Posterior vena cava (tissue), 2 donors: ENCODE measurements around the gene POU6F2. TPM values are rescaled to one million over a fixed set of nuclear protein-coding genes. Genes with fewer than 3 reads are reported as not detected.
"Not testable (repeated sequence)": the region's sequence is repeated elsewhere in the genome, so short reads cannot be mapped to it uniquely, and the experiment has no call there.

Source experiments
- DNase-seq: peaks from one replicate; pipeline ENCODE4 v3.0.0-alpha.2; 2020; ENCODE audit warnings: low spot score
- intact Hi-C, 2 donors: fragments of 100-400 bp; cut with DNase I; formaldehyde crosslinking; loops; one replicate each; pipeline versions ENCODE4 v1.14.1 to v1.14.2; 2022 to 2023
- long read RNA-seq, 2 donors: library from polyadenylated mRNA; unstranded; transcript quantifications; one replicate each; pipeline ENCODE4 v2.0.0, GENCODE V29; 2020 to 2021
- total RNA-seq, 2 donors: library from RNA; stranded (reverse); fragmentation: NEBNext Ultra II Directional; extraction: Animal tissue kit (Norgen Biotek cat#: 25700); gene quantifications; one replicate each; pipeline ENCODE4 v1.2.1, GENCODE V29; 2021
- donor health status: DM: yes; HTN: yes; CAD: no.
- donor health status: DM: yes; HTN: yes; CAD: no.

The POU6F2 gene
- under 1 TPM; 0.19 to 0.69 TPM for total RNA-seq
- long read RNA-seq, donor 1, partial matches to known transcripts: 0 of 1 reads
- long read RNA-seq, donor 1, other reads (novel, unspliced or antisense): 1 of 1 reads
- long read RNA-seq, donor 2: 0 reads

GRCh38 chr7:38977685-38978084 lies at the start of gene POU6F2:
Gene POU6F2, plus strand, starts transcription at chr7:38977909. Its CDS starts 45 bp downstream, at chr7:38977954.
- no peak for DNase-seq
- intact Hi-C loops: no loop called here

DNA sequence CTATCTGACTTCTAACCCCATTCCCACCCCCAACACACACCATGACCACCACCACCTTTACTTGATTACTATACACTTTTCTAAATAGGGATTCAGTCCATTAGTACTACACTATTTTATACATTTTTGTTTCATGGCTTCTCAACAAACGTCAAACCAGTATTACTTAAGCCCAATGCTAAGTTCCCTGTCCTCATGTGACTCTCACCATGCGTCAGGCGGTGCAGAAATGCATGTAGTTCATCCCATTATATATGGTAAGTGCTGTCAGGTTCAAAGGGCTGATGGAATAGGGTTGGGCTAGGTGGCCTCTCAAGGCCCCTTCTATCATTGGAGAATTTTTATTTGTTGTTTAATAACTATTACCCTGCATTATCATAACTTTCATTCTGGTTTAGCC lies 49.2 kb upstream of the POU6F2 start:
- no peak for DNase-seq

DNA sequence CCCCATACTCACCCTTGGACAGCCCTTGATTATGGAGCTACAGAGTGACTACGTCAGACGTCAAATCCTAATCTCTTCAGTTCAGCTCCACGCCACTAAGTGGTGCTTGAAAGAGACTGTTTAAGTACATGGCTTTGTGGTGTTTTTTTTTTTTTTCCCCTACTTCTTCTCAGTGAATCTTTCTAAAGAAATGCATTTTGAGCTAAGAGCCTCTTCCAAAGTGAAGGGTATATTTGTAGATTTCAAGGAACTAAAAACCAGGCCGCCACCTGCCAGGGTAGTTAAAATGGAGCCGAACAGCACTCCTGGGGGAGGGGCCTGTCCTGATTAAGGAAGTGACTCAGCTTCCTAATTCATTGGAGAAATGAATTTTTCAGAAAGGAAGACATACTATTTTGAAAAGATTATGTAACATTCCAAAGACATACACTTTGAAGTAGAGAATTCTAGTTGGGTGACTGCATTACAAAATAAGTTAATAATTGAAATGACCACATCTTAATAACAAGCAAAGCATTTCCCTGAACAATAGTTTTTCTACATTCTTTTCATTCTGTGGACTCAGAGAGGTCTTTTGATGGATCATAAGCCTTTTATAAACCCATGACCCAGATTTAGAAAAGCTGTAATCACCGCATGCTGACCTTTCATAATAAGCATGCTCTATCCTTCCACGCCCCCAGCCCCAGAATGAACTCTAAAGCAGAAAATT lies 48.1 kb upstream of the POU6F2 start:
- no peak for DNase-seq
- intact Hi-C loops: loop anchor here in 1 of 2 donors (10.0 kb wide), 1 partner anchor 535 kb away; no protein-coding TSS in a partner anchor

More for the DNA sequence above, 49.2 kb upstream of the POU6F2 start:
- intact Hi-C loops: no loop called here

GRCh38 chr7:38932509-38933168 lies 45.1 kb upstream of the POU6F2 start:
- intact Hi-C loops: loop anchor here in 1 of 2 donors (10.0 kb wide), 1 partner anchor 532 kb away; no protein-coding TSS in a partner anchor
- DNase-seq: no peak

- intact Hi-C loops: loop anchor here in 1 of 2 donors (10.0 kb wide), 1 partner anchor 531 kb away; no protein-coding TSS in a partner anchor
- no peak for DNase-seq
These were observed 43.7 kb upstream of the POU6F2 start for GRCh38 chr7:38934051-38934450.

- DNase-seq: no peak
- intact Hi-C loops: loop anchor here in 1 of 2 donors (10.0 kb wide), 1 partner anchor 530 kb away; no protein-coding TSS in a partner anchor
These were observed 43.2 kb upstream of the POU6F2 start for GRCh38 chr7:38934536-38934935.

DNA sequence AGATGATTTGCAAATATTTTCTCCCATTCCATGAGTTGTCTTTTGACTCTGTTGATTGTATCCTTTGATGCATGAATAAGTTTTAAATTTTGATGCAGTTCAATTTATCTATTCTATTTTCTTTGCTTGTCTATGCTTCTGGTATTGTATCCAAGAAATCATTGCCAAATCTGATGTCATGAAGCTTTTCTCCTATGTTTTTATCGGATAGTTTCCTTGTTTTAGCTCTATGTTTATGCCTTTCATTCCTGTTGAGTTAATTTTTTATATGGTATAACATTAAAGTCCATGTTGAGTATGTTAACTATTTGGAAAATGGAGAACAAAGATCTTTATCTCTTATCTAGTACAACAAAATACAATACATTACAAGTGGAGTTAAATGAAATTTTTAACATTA lies 41.1 kb upstream of the POU6F2 start:
- no peak for DNase-seq
- intact Hi-C loops: loop anchor here in 1 of 2 donors (10.0 kb wide), 1 partner anchor 528 kb away; no protein-coding TSS in a partner anchor

GRCh38 chr7:38938001-38938485 lies 39.7 kb upstream of the POU6F2 start:
- DNase-seq: no peak
- intact Hi-C loops: loop anchor here in 1 of 2 donors (10.0 kb wide), 1 partner anchor 527 kb away; no protein-coding TSS in a partner anchor

DNA sequence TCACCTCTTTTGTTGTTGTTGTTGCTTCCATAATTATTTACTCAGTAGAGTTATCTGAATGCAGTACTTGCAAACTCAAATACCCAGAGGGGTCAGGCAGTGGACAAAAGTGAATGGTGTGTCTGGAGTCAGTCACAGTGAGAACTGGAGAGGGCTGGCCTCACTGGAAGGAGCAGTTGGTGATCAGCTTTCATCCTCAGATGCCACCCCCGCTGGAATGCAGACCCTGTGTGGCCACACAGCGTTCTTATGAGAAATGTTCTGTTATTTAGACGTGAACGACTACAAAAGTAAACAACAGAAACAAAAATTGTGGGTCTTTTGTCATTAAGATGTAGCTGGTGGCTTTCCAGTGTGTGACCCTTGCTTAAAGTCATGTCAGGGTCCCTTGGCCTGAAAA lies 39.1 kb upstream of the POU6F2 start:
- intact Hi-C loops: loop anchor here in 1 of 2 donors (10.0 kb wide), 1 partner anchor 526 kb away; no protein-coding TSS in a partner anchor
- no peak for DNase-seq

DNA sequence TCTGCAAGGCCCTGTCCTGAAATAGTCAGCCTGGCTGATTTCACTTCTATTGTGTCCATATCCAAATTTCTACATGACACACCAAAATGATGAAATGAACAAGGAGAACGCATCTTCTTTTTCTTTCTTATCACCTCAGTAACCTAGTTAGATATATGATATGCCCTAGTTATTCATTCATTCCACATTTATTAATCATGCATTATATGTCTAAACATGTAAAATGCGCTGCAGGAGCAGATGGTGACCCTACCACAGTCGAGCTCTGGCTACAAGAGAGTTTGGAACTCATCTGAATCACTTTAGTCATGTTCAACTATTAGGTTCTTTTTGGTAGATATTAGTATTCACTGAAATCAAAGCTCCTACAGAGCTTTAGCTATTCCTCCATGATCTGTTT lies 36.9 kb upstream of the POU6F2 start:
- no peak for DNase-seq
- intact Hi-C loops: no loop called here

- intact Hi-C loops: no loop called here
- no peak for DNase-seq
These were observed 35.2 kb upstream of the POU6F2 start for GRCh38 chr7:38942431-38943051.

DNA sequence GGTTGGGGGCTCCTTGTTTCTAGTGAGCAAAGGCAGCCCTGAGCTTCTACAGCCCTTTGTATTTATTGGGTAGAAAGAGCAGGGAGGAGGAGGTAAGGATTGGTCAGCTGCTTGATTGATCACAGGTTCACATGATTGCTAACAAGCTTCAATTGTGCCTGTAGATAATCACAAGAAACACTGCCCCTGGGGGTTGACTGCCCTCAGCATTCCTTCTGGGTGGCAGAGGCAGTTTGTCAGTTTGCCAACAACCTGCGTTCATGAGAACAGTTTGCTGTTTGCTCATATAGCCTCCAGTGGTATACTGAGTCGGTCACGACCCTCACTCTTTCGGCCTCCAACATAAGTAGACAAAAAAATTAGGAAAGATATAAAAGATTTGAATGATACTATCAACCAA lies 30.2 kb upstream of the POU6F2 start:
- DNase-seq, intact Hi-C loops: not testable (repeated sequence)

DNA sequence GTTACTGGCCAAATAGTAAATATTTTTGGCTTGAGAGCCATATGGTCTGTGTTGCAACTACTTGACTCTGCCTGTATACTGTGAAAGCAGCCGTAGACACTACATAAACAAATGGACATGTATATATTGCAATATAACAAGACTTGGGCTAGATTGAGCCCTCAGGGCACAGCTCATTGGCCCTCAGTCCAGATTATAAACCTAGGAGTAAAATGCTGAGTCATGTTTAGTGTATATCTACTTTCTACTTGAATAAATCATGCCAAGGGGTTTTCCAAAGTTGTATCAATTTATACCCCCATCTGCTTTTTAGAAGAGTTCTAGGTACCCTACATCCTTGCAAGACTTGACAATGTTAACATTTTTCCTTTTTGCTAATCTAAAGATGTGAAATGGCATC lies 27.4 kb upstream of the POU6F2 start:
- intact Hi-C loops: no loop called here

DNA sequence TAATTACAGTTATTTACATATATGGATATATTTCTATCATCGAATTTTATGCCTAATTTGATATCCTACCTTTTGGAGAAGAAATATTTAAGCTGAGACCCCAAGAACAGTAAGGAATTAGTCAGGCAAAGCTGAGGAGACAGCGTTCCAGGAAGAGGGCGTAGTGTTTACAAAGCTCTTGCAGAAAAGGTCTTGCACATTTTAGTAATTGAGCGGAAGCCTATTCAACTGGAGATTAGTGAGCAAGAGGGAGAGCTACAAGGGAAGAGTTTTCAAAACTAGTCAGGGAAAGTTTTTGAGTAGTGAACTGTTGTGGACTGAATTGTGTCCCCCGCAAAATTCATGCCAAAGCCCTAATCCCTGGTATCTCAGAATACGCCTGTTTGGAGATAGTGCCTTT lies 26.5 kb upstream of the POU6F2 start:
- intact Hi-C loops: no loop called here
- no peak for DNase-seq

More for the DNA sequence above, 27.4 kb upstream of the POU6F2 start:
- no peak for DNase-seq

- DNase-seq: no peak
- intact Hi-C loops: no loop called here
These were observed 24.5 kb upstream of the POU6F2 start for GRCh38 chr7:38953227-38953626.

- no peak for DNase-seq
- intact Hi-C loops: no loop called here
These were observed 23.7 kb upstream of the POU6F2 start for GRCh38 chr7:38953971-38954370.

- intact Hi-C loops: no loop called here
- no peak for DNase-seq
These were observed 21.8 kb upstream of the POU6F2 start for GRCh38 chr7:38955892-38956291.

- intact Hi-C loops: no loop called here
- DNase-seq: no peak
These were observed 15.7 kb upstream of the POU6F2 start for GRCh38 chr7:38962028-38962427.

DNA sequence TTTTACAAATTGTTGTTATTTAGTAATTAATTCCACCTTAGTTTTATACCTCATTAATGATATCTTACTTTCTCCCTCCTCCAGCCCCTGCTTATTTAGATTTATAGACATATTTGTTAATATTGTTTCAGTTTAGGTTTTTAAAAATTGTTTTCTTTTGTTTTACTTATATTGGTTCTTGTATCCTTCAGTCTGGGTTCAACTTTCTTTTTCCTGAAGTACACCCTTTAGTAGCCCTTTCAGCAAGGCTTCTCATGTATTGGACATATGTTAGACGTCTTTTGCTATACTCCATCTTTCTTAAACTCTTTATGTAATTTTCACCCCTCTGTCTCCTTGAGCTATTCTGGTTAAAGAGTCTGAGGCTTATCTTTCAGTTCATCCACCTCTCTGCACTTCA lies 12.8 kb upstream of the POU6F2 start:
- intact Hi-C loops: no loop called here
- no peak for DNase-seq

GRCh38 chr7:38973760-38974159 lies 3.9 kb upstream of the POU6F2 start:
- intact Hi-C loops: loop anchor here in 1 of 2 donors (5.0 kb wide), 1 partner anchor 869 kb away; no protein-coding TSS in a partner anchor

More at GRCh38 chr7:38973760-38974159, 3.9 kb upstream of the POU6F2 start:
- no peak for DNase-seq
